NCI-H2196 (cell line): ENCODE data around the gene PTX4.
"Not testable (repeated sequence)": the region's sequence is repeated elsewhere in the genome, so short reads cannot be mapped to it uniquely, and the experiment has no call there.

Experiments used
- DNase-seq: peaks from one replicate; lab custom pipeline; 2025; ENCODE audit not compliant: unreplicated experiment; lab: John Stamatoyannopoulos, UW

PTX4 gene

DNA sequence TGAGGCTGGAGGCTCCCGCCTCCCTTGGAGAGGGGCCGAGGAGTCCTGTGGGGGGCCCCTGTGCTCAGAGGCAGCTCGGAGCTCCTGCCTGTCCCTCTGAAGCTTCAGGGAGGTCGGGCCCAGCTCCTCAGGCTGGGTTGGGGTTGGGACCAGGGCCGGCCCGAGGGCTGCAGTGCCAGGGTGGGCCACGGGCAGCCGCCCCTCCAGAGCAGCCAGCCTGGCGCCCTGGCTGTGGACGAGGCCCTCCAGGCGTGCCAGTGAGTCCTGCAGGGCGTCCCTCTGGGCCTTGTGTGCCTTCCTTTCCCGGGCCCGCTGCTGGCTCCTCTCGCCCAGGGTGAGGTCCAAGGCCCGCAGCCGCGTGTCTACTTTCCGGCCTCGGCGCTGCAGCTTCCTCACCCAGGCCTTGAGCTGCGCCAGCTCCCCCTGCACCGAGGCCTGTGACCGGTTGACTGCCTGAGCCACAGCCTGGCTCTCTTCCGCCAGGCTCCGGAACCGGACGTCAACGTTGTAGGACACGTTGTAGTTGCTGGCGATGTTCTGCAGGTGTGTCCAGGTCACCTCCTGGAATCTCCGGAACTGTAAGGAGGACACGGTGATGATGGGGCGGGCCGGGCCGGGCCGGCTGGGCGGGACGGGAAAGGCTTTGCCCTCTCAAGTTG is 1.2 kb downstream of the PTX4 start:
- DNase-seq, result no peak

DNA sequence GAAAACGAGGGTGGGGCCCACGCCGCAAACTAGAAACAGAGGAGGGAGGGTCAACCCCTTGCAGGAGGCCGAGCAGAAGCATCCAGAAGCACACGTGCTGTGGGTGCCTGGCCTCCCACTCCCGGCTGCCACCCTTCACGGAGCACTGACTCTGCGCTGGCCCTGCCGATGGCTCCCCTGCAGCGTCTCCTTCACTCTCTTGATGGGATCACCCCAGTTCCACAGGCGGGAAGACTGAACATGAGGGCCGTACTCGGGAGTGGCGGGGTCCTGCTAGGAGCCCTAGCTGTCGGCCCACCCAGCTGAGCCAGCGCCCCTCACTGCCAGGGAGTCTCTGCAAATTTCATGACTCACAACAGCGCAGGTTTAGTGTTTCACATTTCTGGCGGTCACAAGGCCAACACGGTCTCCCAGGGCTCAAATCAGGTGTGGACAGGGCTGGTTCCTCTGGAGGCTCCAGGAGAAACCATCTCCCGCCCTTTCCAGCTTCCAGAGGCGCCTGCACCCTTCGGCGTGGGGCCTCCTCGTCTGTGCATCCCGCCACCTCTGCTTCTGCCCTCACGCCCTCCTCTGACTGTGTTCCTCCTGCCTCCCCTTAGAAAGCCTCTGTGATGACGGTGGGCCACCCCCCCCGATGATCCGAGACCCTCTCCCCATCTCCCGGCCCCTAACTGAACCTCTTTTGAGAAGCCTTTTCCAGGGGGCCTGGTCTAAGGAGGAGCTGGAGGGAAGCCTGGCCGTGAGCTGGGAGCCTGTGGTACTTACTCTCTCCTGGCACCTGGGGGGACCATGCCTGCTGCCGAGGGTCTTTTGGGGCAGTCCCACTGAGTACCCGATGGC is 2.0 kb downstream of the PTX4 start:
- DNase-seq, result no peak

DNA sequence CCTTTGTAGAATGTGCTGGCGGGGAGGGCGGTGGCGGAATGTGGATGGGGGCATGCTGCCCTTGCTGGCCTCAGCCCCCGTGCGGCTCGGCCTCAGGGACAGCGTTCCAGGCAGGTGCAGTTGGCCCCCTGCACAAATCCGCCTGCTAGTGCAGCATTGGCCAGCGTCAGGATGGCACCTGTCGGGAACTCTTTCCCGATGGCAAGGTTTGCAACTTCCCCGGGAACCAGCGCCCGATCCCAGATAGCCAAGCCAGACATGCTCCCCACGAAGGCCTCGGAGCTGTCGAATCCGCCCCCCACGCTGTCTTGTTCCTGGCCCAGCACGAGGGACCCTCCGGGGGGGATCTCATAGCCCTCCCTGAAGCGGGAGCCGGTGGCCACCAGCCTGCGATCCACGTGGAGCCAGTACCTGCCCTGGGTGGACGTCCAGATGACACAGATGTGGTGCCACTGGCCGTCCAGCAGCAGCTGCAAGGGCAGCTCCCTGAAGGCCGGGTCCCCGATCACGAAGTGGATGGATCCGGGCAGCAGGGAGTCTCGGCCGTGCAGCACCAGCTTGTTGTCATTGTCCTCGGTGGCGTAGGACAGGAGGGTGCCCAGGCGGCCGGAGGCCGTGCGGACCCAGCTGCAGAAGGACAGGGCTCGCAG is 2.8 kb downstream of the PTX4 start:
- DNase-seq, result no peak

DNA sequence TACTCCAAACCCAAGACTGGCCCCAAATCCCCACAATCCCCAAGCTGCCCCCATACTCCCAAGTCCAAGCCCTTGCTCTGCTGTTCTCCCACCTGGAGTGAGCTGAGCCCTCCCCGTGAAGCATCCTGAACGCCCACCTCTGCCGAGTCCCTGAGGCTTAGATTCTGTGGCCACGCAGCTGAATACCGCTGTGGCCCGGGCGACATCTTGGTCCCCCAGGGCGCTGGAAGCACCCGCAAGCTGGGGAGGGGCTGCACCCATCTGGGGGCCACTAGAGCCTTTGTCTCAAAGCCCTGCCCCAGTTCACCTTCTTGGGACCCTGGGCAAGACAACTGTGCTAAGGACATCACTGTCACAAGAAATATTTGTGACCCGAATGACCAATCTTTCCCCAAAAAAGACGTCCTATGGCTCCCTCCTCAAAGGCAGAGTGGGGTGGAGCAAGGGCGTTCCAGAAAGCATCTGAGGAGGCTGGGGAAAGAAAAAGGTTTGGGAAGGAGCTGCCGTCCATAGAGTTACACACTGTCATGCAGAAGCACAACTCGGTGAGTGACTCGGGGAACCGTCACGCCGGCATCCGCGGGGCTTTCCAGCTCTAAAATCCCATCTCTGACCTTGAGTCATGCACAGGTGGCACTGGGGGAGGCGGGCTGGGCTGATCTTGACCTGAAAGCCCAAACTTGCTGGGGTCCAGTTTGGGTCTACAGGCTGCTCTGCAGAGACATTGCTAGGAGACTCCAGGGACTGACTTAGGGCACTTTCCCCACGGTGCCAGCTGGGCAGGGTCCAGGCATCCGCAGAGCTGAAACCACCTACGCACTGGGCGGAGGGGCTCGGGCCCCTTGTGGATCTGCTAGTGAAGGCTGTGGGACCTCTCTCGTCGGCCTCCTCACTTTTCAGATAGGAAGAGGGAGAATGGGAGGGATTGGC is 6.6 kb downstream of the PTX4 start:
- no peak for DNase-seq

DNA sequence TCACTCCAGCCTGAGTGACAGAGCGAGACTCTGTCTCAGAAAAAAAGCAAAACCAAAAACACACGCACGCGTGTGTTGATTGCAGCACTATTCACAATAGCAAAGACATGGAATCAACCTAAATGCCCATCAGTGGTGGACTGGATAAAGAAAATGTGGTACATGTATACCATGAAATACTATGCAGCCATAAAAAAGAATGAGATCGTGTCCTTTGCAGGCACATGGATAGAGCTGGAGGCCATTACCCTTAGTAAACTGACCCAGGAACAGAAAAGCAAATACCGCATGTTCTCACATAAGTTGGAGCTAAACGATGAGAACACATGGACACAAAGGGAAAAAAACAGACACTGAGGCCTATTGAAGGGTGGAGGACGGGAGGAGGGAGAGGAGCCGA is 9.8 kb downstream of the PTX4 start:
- DNase-seq, result not testable (repeated sequence)

DNA sequence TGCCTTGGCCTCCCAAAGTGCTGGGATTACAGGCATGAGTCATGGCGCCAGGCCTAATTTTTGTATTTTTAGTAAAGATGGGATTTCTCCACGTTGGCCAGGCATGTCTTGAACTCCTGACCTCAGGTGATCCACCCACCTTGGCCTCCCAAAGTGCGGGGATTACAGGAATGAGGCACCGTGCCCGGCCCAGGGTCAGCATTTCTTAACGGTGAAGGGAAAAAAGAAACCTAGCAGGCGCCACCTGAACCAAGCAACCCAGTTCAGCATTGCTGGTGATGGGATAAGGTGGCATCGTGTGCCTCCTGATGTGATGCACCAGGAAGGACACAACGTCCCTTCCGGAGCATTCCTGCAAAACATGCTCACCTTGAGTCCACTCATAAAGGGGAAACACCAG is 11.7 kb downstream of the PTX4 start:
- no peak for DNase-seq

DNA sequence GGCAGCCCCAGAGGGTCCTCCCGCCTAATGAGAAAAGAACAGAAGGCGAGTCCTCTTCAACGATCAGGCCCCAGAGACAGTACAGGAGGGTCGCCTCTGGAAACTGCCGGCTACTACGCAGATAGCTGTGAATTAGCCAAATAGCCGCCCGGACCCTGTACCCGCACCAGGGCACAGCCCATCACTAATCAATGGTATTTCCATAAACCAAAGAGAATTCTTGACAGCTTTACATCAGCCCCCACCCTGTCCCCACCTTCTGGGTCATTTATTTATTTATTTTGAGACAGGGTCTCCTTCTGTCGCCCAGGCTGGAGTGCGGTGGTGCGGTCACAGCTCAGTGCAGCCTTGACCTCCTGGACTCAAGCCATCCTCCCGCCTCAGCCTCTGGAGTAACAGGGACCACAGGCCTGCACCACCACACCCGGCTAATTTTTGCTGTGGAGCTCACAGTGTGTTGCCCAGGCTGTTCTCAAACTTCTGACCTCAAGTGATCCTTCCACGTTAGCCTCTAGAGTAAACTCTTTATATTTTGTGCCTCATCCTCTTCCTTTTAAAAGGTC is 13.1 kb downstream of the PTX4 start:
- DNase-seq, result no peak

DNA sequence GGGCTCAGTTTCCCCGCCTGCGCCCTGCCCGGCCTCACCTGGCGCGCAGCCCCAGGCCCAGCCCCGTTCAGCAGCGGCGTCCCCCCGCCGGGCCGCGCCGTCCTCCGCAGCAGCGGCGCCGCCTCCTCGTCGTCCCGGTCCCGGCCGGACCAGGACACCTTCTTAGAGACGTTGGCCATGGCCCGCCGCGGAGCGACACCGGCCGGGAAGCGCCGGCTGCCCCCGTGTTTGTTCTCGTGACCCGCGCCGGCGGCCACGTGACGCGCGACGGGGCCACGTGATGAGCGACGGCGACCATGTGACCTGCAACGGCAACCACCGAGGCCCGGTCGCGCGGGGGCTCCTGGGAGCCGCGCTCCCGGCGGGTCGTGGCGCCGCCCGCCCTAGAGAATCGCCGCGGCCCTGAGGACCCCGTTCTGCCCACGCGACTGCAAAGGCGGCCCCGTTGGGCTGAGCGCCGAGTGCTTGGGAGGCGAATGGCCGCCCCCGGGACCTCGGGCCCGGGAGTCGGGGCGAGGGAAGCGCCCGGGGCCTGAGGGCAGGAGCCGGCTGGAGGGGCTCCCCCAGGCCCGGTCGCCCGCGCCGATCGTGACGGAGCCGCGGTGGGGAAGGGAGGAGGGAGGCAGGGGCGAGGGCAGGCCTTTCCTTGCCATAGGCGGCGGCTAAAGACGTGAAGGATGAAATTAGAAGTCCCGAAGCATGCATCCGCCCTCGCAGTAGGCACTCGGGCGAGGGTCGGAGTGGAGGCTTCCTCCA is 13.8 kb downstream of the PTX4 start, which contains the start of gene CLCN7:
TSS of gene CLCN7 (minus strand) at position 233 of the 756 bp plus-strand sequence. CDS start at position 179, 54 bp downstream.
- peak; percentile 92 for DNase-seq

DNA sequence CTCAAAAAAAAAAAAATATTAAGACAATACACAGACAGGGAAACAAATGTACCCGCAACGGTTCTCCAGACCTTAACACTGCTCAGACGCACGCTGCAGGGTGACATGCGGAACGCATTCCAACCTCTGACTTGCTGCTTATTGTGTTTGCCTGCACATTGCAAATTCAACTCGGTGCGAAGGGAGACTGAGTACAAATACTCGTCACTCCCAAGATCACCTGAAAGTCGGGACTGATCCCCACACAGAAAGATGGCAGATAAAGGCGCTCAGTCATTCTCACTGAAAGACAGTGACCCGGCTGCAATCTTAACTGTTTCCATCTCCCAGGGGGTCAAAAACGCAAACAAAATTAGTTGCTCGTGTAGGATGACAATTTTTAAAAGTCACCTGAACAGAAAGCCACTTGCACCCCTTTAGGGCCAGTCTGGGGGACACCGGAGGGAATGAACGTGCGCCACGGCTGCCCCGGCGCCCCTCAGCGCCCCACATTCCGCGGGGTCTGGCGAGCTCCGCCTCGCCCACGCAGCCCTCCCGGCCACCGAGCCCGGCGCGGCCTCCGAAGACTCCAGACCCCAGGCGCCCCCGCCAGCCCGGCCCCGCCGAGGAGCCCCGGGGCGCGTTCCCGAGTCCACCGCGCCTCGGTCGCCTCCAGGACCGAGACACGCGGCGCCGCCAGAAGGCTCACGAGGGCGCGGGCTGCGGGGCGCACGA is 14.5 kb downstream of the PTX4 start:
- no peak for DNase-seq

DNA sequence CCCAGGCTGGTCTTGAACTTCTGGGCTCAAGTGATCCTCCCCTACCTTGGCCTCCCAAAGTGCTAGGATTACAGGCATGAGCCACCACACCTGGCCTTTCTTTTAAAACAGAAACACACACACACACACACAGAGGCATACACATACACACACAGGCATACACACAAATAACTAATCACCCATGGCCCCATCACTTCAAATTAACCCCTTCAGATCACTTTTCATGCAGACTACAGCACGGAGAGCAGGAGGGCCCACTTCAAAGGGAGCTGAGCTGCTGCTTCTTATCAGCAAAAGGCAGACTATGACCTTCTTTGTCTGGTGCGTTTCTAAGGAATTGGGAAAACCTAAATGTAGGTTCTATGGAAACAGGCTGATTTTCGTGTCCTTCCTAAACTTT is 15.8 kb downstream of the PTX4 start:
- no peak for DNase-seq

DNA sequence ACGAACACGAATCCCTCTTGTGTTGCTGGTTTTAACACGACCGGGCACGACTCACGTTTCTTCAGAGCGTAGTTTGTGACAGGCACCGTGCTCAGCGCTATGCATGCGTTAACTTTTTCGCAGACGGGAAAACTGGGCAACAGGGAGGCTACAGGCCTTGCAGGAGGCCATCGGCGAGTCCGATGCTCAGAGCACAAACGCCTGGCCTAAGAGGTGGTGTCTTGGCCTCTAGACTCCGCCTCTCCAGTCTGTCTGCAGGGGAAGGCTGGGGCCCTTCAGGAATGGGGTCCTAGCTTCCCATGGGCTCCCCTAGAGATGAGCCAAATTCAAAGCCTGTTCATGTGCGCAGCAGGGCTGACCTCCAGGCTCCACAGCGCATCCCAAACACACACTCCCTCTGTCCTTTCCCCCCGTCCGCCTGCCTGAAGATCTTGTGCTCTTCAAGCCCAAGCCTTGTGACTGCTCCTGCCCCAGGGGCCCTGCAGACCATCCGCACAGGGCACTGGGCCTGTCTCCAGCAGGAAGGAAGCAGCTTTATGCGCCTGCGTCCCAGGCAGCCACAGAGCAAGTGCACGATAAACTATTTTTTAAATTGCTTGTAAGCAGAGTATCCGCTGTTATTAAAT is 17.1 kb downstream of the PTX4 start:
- DNase-seq, result no peak

DNA sequence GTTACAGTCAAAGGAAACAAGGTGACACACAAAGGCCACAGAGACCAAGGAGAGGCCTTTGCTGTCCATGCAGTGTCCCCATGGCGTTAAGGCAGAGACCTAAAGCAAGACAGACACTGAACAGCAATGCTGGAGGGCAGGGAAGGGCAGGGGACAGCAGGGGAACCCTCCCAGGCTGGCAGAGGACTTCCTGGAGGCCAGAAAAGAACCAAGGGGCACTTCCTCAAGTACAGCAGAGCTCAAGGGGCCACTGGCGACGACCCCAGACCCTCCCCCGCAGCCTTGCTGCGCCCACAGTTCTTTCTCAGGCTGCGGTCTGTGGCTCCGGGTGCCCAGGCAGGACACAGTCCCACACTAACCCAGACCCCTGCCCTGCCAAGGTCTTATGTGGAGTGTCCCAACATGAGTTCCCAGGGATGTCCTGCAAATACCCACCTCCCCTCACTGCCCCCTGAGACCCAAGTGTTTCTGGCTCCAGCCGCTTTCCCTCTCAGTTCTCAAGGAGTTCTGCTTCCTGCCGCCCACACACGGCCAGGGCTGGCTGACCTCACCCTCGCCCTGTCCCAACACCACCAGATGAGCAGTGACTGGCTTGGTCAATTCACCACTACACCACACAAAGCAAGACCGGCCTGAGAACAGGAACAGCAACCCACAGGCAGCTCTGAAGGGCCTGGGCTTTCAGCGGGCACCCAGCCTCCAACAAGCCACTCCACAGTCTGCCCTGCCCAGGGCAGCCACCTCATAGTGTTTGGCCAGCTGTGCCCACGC is 18.1 kb downstream of the PTX4 start:
- no peak for DNase-seq

DNA sequence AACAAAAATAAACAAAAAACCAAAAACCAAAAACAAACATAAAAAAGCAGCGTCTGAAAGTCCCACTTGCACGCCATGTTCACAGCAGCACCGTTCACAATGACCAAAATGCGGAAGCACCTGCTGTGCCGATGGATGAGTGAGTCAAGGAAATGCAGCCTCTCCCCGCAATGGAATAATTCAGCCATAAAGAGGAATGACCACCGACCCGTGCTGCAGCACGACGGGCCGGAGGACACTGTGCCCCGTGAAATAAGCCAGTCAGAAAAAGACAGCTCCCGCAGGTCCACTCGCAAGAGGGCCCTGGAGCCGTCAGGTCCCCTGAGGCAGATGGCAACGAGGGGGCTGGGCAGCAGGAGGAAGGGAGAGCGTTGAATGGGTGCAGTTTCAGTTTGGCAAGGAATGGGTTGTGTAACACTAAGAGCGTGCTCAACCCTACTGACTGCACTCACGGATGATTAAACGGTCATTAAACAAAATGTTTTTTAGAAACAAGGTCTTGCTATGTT is 19.0 kb downstream of the PTX4 start:
- no peak for DNase-seq

DNA sequence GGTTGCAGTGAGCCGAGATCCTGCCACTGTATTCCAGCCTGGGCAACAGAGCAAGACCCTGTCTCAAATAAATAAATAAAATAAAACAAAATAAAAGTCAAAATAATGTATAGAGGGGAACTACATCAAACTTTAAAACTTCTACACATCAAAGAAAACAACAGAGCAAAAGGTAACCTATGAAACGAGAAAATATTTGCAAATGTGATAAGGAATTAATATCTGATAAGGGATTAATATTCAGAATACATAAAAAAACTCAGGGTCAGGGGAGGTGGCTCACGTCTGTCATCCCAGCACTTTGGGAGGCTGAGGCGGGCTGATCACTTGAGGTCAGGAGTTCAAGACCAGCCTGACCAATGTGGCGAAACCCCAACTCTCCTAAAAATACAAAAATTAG is 19.6 kb downstream of the PTX4 start:
- not testable (repeated sequence) for DNase-seq

DNA sequence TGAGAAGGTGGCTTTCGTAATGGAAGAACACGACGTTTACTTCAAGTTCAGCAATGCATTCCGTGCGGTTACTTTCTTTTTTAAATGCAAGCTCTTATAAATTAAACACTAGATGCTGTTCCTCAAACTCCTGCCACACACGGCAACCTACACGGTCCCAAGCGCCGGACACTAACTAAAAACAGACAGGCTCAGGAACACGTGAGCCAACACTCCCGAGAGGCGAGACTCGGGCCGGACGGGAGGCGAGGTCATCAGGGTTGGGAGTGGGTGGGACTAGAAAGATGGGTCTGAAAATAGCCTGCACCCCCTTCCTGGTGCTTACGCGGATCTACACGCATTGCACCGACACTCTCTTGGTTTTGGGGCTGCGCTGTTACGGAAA is 20.3 kb downstream of the PTX4 start:
- DNase-seq, result no peak

DNA sequence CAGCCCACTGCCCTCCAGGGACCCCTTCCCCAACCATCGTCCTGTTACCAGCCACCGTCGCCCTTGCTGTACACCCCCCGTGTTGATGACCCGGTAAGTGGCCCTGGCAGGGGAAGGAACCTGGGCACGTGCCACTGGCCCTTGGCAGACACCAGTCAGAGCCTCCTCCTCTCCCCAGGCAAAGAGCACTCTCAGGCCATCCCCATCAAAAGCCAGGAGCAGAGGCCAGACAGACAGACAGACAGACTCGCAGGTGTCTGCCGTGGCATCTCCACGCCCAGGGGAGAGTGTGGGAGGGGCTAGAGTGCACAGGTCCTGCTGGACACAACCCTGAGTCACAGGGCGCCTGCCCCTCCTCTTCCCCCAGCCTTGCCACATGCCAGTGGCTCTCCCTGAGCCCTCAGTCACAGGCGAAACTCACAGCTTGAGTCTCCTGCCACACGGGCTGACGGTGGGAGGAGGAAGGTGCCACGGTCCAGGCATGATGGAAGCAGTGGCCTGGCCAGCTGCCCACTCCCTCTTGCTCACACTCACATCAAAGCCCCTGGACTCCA is 21.7 kb downstream of the PTX4 start:
- no peak for DNase-seq

DNA sequence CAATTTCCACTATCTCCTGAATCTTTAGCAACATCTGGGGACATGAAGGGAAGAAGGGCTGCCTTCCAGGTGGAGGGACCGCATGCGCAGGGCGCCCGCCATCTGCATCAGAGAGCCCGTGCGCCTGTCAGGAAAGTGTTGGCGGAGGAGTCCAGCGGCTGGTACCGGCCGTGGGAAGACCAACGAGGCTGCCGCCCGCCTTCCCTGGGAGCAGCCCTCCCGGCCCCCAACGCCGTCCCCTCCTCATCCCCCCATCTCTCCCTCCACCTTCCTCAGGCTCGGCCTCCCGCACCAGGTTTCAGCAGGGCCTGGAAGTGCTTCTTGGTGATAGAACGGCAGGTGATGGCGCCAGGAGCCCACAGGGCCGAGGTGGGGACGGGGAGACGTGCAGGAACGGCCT is 22.7 kb downstream of the PTX4 start:
- no peak for DNase-seq

DNA sequence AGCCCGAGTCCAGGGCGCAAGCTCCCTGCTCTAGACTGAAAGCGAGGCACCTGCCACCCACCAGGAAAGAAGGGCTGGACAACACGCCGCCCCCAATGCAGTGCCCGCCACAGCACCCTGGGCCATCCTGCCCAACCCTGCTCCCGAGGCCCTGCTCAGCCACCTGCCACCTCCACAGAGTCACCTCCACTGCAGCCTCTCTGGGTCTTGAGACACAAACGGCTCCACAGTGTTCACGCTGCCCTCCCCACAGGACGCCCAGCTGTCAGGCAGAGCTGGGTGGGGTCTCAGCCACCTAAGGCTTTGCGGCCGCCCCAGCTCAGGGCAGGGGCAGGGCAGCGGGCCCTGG is 23.2 kb downstream of the PTX4 start:
- DNase-seq, result no peak
